Astrocyte (in vitro differentiated cells and primary cell): ENCODE results near the gene PABPC1L.
"Not testable (repeated sequence)": the region's sequence is repeated elsewhere in the genome, so short reads cannot be mapped to it uniquely, and the experiment has no call there.

Source experiments
- CTCF ChIP-seq: IDR thresholded peaks from 2 replicates; pipeline ENCODE4 v1.5.1; 2011; ENCODE audit warnings: low read depth, mild to moderate bottlenecking, inconsistent platforms, low read length, moderate library complexity; ENCODE audit not compliant: insufficient read depth
- EZH2 ChIP-seq: IDR thresholded peaks from 2 replicates; pipeline ENCODE4 v1.6.1; 2012; ENCODE audit warnings: mild to moderate bottlenecking, low read length, inconsistent platforms; ENCODE audit not compliant: insufficient read depth

DNA sequence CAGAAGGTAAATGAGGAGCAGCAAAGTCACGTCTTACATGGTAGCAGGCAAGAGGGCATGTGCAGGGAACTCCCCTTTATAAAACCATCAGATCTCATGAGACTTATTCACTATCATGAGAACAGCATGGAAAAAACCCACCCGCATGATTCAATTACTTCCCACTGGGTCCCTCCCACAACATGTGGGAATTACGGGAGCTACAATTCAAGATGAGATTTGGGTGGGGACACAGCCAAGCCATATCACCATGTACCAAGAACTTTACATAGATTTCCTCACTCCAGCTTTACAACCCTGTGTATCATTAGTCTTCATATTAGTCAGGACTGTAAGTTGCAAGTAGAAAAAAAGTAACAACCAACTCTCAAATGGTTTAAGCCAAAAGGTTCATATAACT is 45.4 kb upstream of the PABPC1L start:
- not testable (repeated sequence) for TF ChIP-seq EZH2, CTCF
